ENCODE measurements around the gene GJC1. TPM values are rescaled to one million over a fixed set of nuclear protein-coding genes. Genes with fewer than 3 reads are reported as not detected.
A peak's percentile ranks its signal among the peaks of the same experiment; 100 is the strongest.

GJC1 gene
- not detected for total RNA-seq
- polyA plus RNA-seq: not detected
- 0 to 1.8 (median 0.04) reads per million in 6 experiments for total RNA-seq

- H3K4me3 Mint-ChIP-seq: peak within 1 kb of the TSS; percentile 78 to 91 (median 82)
- peak; percentile 63 to 66 for ATAC-seq
- H3K27me3 Mint-ChIP-seq: peaks cover 20 to 61% (median 33%) of the 10 kb centered on the region in 5 donors
- peak in 4 of 10 donors; percentile 6 to 11 (median 8) for DNase-seq
- no peaks in the 10 kb centered on the region for H3K9me3 Mint-ChIP-seq
- peaks cover 7 to 14% (median 13%) of the 10 kb centered on the region in 4 donors for H3K4me1 Mint-ChIP-seq
- no peaks in the 10 kb centered on the region for H3K36me3 Mint-ChIP-seq
- H3K27ac Mint-ChIP-seq: peak within 1 kb of the TSS in 1 of 10 donors; percentile 6
- POLR2A ChIA-PET: no interaction called here
Measured at GRCh38 chr17:44829523-44830358, at the start of gene GJC1. GJC1 (minus strand) TSS chr17:44830287; CDS start chr17:44805817, 24,470 bp downstream.

GRCh38 chr17:44879376-44879775 is 49.3 kb upstream of the GJC1 start:
- Mint-ChIP-seq H3K27me3 (no peaks in the 10 kb centered on the region), H3K4me1 (peaks cover 0 to 8% (median under 1%) of the 10 kb centered on the region in 4 donors), H3K4me3 (no peak overlapping the region), H3K36me3 (peaks cover 7 to 86% (median 29%) of the 10 kb centered on the region in 3 donors), H3K9me3 (no peaks in the 10 kb centered on the region), H3K27ac (no peak overlapping the region)
- ATAC-seq (no peak), DNase-seq (no peak)
- POLR2A ChIA-PET: interaction anchor here (0.5 kb wide), 1 partner anchor 202 kb away, joined by 3 read pairs; no protein-coding TSS in a partner anchor

DNA sequence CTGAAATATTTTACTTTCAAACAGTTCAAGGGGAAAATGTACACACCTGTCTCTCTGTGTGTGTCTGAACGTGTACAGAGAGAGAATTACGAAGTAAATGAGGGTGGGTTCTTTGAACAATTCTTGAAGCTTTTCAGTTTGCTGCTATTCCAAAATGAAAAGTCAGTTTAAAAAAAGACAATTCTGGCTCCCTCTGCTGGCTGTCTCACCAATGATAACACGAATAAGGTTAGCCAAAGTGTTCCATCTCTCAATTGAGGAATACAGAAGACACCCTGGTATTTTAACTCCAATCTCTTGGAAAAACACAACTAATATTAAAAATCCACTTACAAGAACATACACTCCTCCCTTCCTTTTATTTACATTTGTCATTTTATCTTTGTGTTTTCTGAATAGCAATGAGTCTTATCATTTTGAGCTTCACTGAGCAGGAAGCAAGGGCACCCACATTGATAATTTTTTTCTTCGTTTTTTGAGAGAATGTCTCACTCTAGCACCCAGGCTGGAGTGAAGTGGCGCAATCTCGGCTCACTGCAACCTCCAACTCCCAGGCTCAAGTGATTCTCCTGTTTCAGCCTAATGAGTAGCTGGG is 48.6 kb upstream of the GJC1 start:
- POLR2A ChIA-PET: interaction anchor here (0.5 kb wide), 1 partner anchor 203 kb away, joined by 3 read pairs; no protein-coding TSS in a partner anchor
- Mint-ChIP-seq H3K4me1 (peaks cover 0 to 8% (median under 1%) of the 10 kb centered on the region in 4 donors), H3K27me3 (no peaks in the 10 kb centered on the region), H3K9me3 (no peaks in the 10 kb centered on the region), H3K27ac (peak overlapping the region in 2 of 10 donors; percentile 2 to 11), H3K36me3 (peaks cover 7 to 89% (median 29%) of the 10 kb centered on the region in 3 donors), H3K4me3 (no peak overlapping the region)
- ATAC-seq: no peak
- DNase-seq: peak in 3 of 10 donors; percentile 12 to 33 (median 33)

- Mint-ChIP-seq H3K27ac (no peak overlapping the region), H3K4me1 (peaks cover 0 to 5% (median 0%) of the 10 kb centered on the region in 4 donors), H3K9me3 (no peaks in the 10 kb centered on the region), H3K4me3 (no peak overlapping the region), H3K27me3 (no peaks in the 10 kb centered on the region), H3K36me3 (peaks cover 0 to 89% (median 26%) of the 10 kb centered on the region in 3 donors)
- ATAC-seq (no peak), DNase-seq (no peak)
- POLR2A ChIA-PET: no interaction called here
Measured at GRCh38 chr17:44877121-44877520, 47.0 kb upstream of the GJC1 start.

GRCh38 chr17:44875761-44876160 is 45.7 kb upstream of the GJC1 start:
- POLR2A ChIA-PET: no interaction called here
- ATAC-seq (no peak), DNase-seq (no peak)
- no peak overlapping the region for H3K27ac Mint-ChIP-seq
- H3K36me3 Mint-ChIP-seq: peaks cover 0 to 90% (median 28%) of the 10 kb centered on the region in 3 donors
- no peak overlapping the region for H3K4me3 Mint-ChIP-seq
- no peaks in the 10 kb centered on the region for H3K27me3 Mint-ChIP-seq
- peaks cover 0 to 5% (median 0%) of the 10 kb centered on the region in 4 donors for H3K4me1 Mint-ChIP-seq
- H3K9me3 Mint-ChIP-seq: no peaks in the 10 kb centered on the region

DNA sequence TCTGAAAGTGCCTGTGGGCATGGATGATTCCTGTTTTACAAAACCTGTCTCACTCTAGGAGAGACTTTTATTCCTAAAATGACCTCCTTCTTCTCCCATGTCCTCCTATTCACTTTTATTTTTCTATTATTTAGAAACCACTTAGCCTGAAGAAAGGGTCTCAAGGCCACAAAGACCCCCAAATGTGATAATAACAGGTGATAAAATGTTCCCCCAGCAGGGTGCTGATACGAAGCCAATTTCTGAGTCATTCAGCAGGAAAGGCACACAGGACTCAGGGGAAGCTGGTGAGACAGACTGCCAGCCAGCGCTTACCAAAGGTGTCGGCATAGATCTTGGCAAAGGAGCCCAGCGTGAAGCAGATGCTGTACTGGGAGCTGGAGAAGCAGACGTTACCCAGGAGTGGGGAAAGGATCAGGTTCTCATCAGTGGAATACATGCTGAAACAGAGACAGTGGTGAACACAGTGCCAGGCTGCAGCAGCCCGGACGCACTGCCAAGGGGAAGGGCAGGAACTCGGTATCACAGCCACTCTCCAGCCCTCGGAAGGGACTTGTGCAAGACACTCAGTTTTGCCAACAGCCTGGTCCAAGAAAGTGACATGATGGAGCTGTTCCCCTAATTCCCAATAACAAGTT is 42.2 kb upstream of the GJC1 start:
- Mint-ChIP-seq H3K4me1 (no peaks in the 10 kb centered on the region), H3K4me3 (no peak overlapping the region), H3K9me3 (no peaks in the 10 kb centered on the region), H3K36me3 (peaks cover 0 to 91% (median 24%) of the 10 kb centered on the region in 3 donors), H3K27me3 (no peaks in the 10 kb centered on the region), H3K27ac (peak overlapping the region in 1 of 10 donors; percentile 73)
- DNase-seq (no peak), ATAC-seq (no peak)
- POLR2A ChIA-PET: no interaction called here

- no peaks in the 10 kb centered on the region for H3K9me3 Mint-ChIP-seq
- no peaks in the 10 kb centered on the region for H3K27me3 Mint-ChIP-seq
- H3K4me1 Mint-ChIP-seq: no peaks in the 10 kb centered on the region
- no peak overlapping the region for H3K4me3 Mint-ChIP-seq
- DNase-seq: no peak
- peaks cover 0 to 92% (median 21%) of the 10 kb centered on the region in 3 donors for H3K36me3 Mint-ChIP-seq
- no peak overlapping the region for H3K27ac Mint-ChIP-seq
- POLR2A ChIA-PET: no interaction called here
- no peak for ATAC-seq
Measured at GRCh38 chr17:44871556-44871955, 41.5 kb upstream of the GJC1 start.

- Mint-ChIP-seq H3K9me3 (no peaks in the 10 kb centered on the region), H3K27ac (no peak overlapping the region), H3K4me1 (no peaks in the 10 kb centered on the region), H3K36me3 (peaks cover 0 to 91% (median 20%) of the 10 kb centered on the region in 3 donors), H3K27me3 (no peaks in the 10 kb centered on the region), H3K4me3 (no peak overlapping the region)
- DNase-seq (no peak), ATAC-seq (no peak)
- POLR2A ChIA-PET: interaction anchor here (0.7 kb wide), 1 partner anchor 358 kb away, joined by 3 read pairs; no protein-coding TSS in a partner anchor
Measured at GRCh38 chr17:44867841-44868240, 37.8 kb upstream of the GJC1 start.

DNA sequence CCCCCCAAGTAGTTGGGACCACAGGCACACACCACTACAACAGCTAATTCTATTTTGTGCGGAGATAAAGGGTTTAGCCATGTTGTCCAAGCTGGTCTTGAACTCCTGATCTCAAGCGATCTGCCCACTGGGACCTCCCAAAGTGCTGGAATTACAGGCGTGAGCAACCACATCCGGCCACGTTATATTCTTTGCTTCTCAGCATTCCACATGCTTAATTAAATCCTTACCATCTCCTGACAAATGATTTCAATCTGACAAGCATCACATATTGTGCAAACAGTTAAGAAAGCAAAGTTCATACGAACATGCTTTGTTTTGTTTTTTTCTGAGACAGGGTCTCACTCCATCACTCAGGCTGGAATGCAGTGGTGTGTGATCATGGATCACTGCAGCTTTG is 35.8 kb upstream of the GJC1 start:
- Mint-ChIP-seq H3K36me3 (peaks cover 0 to 91% (median 11%) of the 10 kb centered on the region in 3 donors), H3K4me3 (no peak overlapping the region), H3K27me3 (no peaks in the 10 kb centered on the region), H3K27ac (peak overlapping the region in 1 of 10 donors; percentile 28), H3K9me3 (no peaks in the 10 kb centered on the region), H3K4me1 (peaks cover 0 to 1% (median 0%) of the 10 kb centered on the region in 4 donors)
- no peak for DNase-seq
- no peak for ATAC-seq
- POLR2A ChIA-PET: interaction anchor here (1.3 kb wide), 1 partner anchor 91 kb away, joined by 4 read pairs; no protein-coding TSS in a partner anchor

- peaks cover 0 to 91% (median 11%) of the 10 kb centered on the region in 3 donors for H3K36me3 Mint-ChIP-seq
- peak; percentile 74 to 84 for ATAC-seq
Measured at GRCh38 chr17:44865231-44865660, 35.2 kb upstream of the GJC1 start.

DNA sequence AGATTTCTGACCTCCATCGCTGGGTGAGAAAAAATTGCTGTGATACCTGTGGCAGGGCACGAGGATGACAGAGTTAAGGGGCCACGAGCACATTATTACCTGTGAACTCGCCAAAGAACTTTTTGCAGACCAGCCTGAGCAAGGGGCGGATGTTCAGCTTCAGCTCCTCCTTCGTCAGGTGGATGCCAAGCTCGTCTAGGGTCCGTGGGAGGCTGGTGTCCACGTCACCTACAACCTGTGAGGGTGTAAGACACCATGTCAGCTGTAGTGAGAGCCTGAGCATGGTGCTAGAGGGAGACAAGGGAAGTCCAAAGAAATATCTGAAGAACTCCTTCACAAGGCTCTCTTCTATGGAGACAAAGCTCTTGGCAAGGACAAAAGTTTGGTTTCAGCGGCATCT is 34.7 kb upstream of the GJC1 start:
- POLR2A ChIA-PET: interaction anchor here (1.6 kb wide), 1 partner anchor 89 kb away, joined by 7 read pairs; no protein-coding TSS in a partner anchor
- no peaks in the 10 kb centered on the region for H3K9me3 Mint-ChIP-seq
- DNase-seq (no peak), ATAC-seq (peak in 1 of 2 donors; percentile 14)
- no peak overlapping the region for H3K27ac Mint-ChIP-seq
- H3K4me3 Mint-ChIP-seq: no peak overlapping the region
- peaks cover 0 to 91% (median 12%) of the 10 kb centered on the region in 3 donors for H3K36me3 Mint-ChIP-seq
- no peaks in the 10 kb centered on the region for H3K27me3 Mint-ChIP-seq
- H3K4me1 Mint-ChIP-seq: peaks cover 0 to 2% (median 0%) of the 10 kb centered on the region in 4 donors

More at GRCh38 chr17:44865231-44865660, 35.2 kb upstream of the GJC1 start:
- H3K9me3 Mint-ChIP-seq: no peaks in the 10 kb centered on the region
- H3K27ac Mint-ChIP-seq: peak overlapping the region in 1 of 10 donors; percentile 28
- H3K4me1 Mint-ChIP-seq: peaks cover 0 to 1% (median 0%) of the 10 kb centered on the region in 4 donors
- no peaks in the 10 kb centered on the region for H3K27me3 Mint-ChIP-seq
- POLR2A ChIA-PET: interaction anchor here (1.6 kb wide), 1 partner anchor 89 kb away, joined by 7 read pairs; no protein-coding TSS in a partner anchor
- peak; percentile 40 to 84 (median 69) for DNase-seq
- no peak overlapping the region for H3K4me3 Mint-ChIP-seq

All from naive thymus-derived CD8-positive, alpha-beta T cell (primary cell).